GM12878 (cell line): Measurements from ENCODE around the gene COL23A1. TPM values are rescaled to one million over a fixed set of nuclear protein-coding genes. Genes with fewer than 3 reads are reported as not detected.

ENCODE experiments used
- ATAC-seq: fragments of 200-7000 bp; cut with Tn5 transposase; 3 replicates; pipeline ENCODE4 v1.9.1; 2020; ENCODE audit warnings: mild to moderate bottlenecking, moderate library complexity
- BruUV-seq: library from RNA; stranded (reverse); fragments of 400-500 nt; replicated peaks from 2 replicates; lab custom pipeline; 2021; lab: Mats Ljungman, UMichigan
- CTCF ChIA-PET: fragments of 300-600 bp; sonication (Branson Sonifier 250); formaldehyde crosslinking; extraction: SDS; loops from one replicate; lab custom pipeline; 2021; ENCODE audit warnings: inconsistent platforms; lab: Yijun Ruan, JAX
- POLR2A ChIA-PET: fragments of 350-600 bp; formaldehyde crosslinking; extraction: SDS; loops from one replicate; lab custom pipeline; 2021; ENCODE audit warnings: inconsistent platforms; lab: Charles Lee
- RAD21 ChIA-PET: fragments of 300-600 bp; sonication (Branson Sonifier 250); formaldehyde crosslinking; loops from one replicate; lab custom pipeline; 2023; ENCODE audit warnings: antibody characterized with exemption; ENCODE audit not compliant: unreplicated experiment; lab: Charles Lee
- SMC1A ChIA-PET: fragments of 300-600 bp; sonication (Branson Sonifier 250); formaldehyde crosslinking; loops from one replicate; lab custom pipeline; 2023; ENCODE audit not compliant: unreplicated experiment, uncharacterized antibody; lab: Charles Lee
- DNase-seq: peaks from one replicate; pipeline ENCODE4 v3.0.0-alpha.2; 2011; ENCODE audit warnings: low read depth, low spot score
- FAIRE-seq: peaks from 3 replicates; lab custom pipeline; 2011; peaks lifted over from hg19 to GRCh38; lab: Jason Lieb, UNC
- H2AFZ ChIP-seq: 2 replicates; pipeline ENCODE4 v1.6.0; 2011; ENCODE audit warnings: low read depth, low read length, control low read depth; ENCODE audit not compliant: control insufficient read depth
- H3K27ac ChIP-seq: 2 replicates; pipeline ENCODE4 v1.5.1; 2011; ENCODE audit warnings: control low read depth; ENCODE audit not compliant: control insufficient read depth, insufficient read depth
- H3K27me3 ChIP-seq, 2 experiments: replicated peaks in 1 of 2; 2 replicates each; pipeline versions ENCODE4 v1.6.0 to v1.6.1; 2011; ENCODE audit warnings: low read length in 1 of 2; ENCODE audit not compliant: control insufficient read depth in 2 of 2, insufficient read depth in 2 of 2
- H3K36me3 ChIP-seq, 2 experiments: 2 replicates each; pipeline ENCODE4 v1.5.1; 2011; ENCODE audit warnings: low read length in 1 of 2; ENCODE audit not compliant: control insufficient read depth in 2 of 2, insufficient read depth in 2 of 2
- H3K4me1 ChIP-seq: 2 replicates; pipeline ENCODE4 v1.6.1; 2011; ENCODE audit warnings: mild to moderate bottlenecking, low read length, moderate library complexity, mixed read lengths; ENCODE audit not compliant: control insufficient read depth, insufficient read depth
- H3K4me2 ChIP-seq: 2 replicates; pipeline ENCODE4 v1.6.0; 2011; ENCODE audit warnings: control low read depth; ENCODE audit not compliant: control insufficient read depth, insufficient read depth
- H3K4me3 ChIP-seq: fragments of 200-600 bp; sonication (generic); 2 replicates; pipeline ENCODE4 v1.5.1; 2016
- H3K79me2 ChIP-seq: 2 replicates; pipeline ENCODE4 v1.6.0; 2011; ENCODE audit warnings: low read length; ENCODE audit not compliant: control insufficient read depth, insufficient read depth
- H3K9ac ChIP-seq: 2 replicates; pipeline ENCODE4 v1.8.0; 2011; ENCODE audit warnings: low read length, control low read depth, mixed read lengths; ENCODE audit not compliant: control insufficient read depth, insufficient read depth
- H3K9me3 ChIP-seq: replicated peaks from 3 replicates; pipeline ENCODE4 v1.5.1; 2011; ENCODE audit warnings: mild to moderate bottlenecking, low read length; ENCODE audit not compliant: control insufficient read depth, insufficient read depth
- H4K20me1 ChIP-seq: 2 replicates; pipeline ENCODE4 v1.6.0; 2011; ENCODE audit not compliant: control insufficient read depth, insufficient read depth
- ATF7 ChIP-seq: fragments of 450-650 bp; IDR thresholded peaks from 2 replicates; pipeline ENCODE4 v1.6.1; 2016; ENCODE audit warnings: low read depth, mild to moderate bottlenecking
- BCL3 ChIP-seq: IDR thresholded peaks from 2 replicates; pipeline ENCODE4 v1.6.1; 2011; ENCODE audit warnings: borderline replicate concordance, low read depth, mild to moderate bottlenecking, moderate library complexity, low read length; ENCODE audit not compliant: insufficient read depth, poor library complexity, severe bottlenecking
- E2F8 ChIP-seq: fragments of 450-650 bp; IDR thresholded peaks from 2 replicates; pipeline ENCODE4 v1.6.1; 2018; ENCODE audit warnings: mild to moderate bottlenecking, low read depth, moderate library complexity; ENCODE audit not compliant: partially characterized antibody
- LARP7 ChIP-seq: fragments of 450-650 bp; IDR thresholded peaks from 2 replicates; pipeline ENCODE4 v1.6.1; 2017; ENCODE audit warnings: mild to moderate bottlenecking
- MEF2B ChIP-seq: fragments of 450-650 bp; IDR thresholded peaks from 2 replicates; pipeline ENCODE4 v1.6.1; 2018; ENCODE audit warnings: mild to moderate bottlenecking, moderate library complexity; ENCODE audit not compliant: partially characterized antibody, poor library complexity, severe bottlenecking
- POU2F2 ChIP-seq: IDR thresholded peaks from 3 replicates; pipeline ENCODE4 v1.6.1; 2011; ENCODE audit warnings: low read depth, mild to moderate bottlenecking, low read length, borderline replicate concordance
- SREBF2 ChIP-seq: IDR thresholded peaks from 2 replicates; pipeline ENCODE4 v1.6.1; 2012; ENCODE audit warnings: mild to moderate bottlenecking, low read length
- SRF ChIP-seq, 2 experiments: IDR thresholded peaks; 2 replicates each; pipeline ENCODE4 v1.6.1; 2011; ENCODE audit warnings: low read depth in 2 of 2, low read length in 2 of 2, mild to moderate bottlenecking in 1 of 2, moderate library complexity in 1 of 2
- TCF12 ChIP-seq: IDR thresholded peaks from 2 replicates; pipeline ENCODE4 v1.6.1; 2011; ENCODE audit warnings: low read depth, mild to moderate bottlenecking, low read length
- ZBED1 ChIP-seq: IDR thresholded peaks from 2 replicates; pipeline ENCODE4 v1.6.1; 2016; ENCODE audit warnings: borderline replicate concordance
- ZBTB4 ChIP-seq: fragments of 450-650 bp; formaldehyde crosslinking; IDR thresholded peaks from 2 replicates; pipeline ENCODE4 v1.4.0; 2022; ENCODE audit warnings: mild to moderate bottlenecking, moderate library complexity
- WGBS: methylation state at CpG from one replicate; pipeline ENCODE4 v1.1.6; 2016; ENCODE audit warnings: low lambda C conversion rate; ENCODE audit not compliant: insufficient replicate concordance, insufficient coverage; ENCODE audit errors: missing lambda C conversion rate; 5-methylcytosine and 5-hydroxymethylcytosine counted together
- in situ Hi-C: fragments of 300-500 bp; cut with MboI; formaldehyde crosslinking; loops from 9 replicates; pipeline ENCODE4 v1.14.3; 2018; ENCODE audit warnings: mixed read lengths
- intact Hi-C: fragments of 100-400 bp; cut with micrococcal nuclease; formaldehyde crosslinking; loops from one replicate; pipeline ENCODE4 v1.14.2; 2022; ENCODE audit not compliant: unreplicated experiment
- polyA plus RNA-seq, 11 experiments: library from polyadenylated mRNA; depleted of rRNA in 4 of 11; unstranded in 6 of 11; stranded (reverse) in 5 of 11; fragments of >200 nt; fragmentation: Nextera tagmentation in 4 of 11; fragmentation: Illumina TruSeq in 1 of 11; extraction: Ambion mirVana in 4 of 11; extraction: Trizol in 1 of 11; gene quantifications; 1 replicate in 1 of 11; 2 replicates in 10 of 11; pipeline versions ENCODE4 v1.2.1 to v1.2.3, GENCODE V29; 2011 to 2016; ENCODE audit warnings: inconsistent platforms in 2 of 11, missing spikeins in 2 of 11, low read depth in 1 of 11
- total RNA-seq, 4 experiments: library from RNA; depleted of rRNA in 3 of 4; stranded (reverse); fragments of >200 nt in 3 of 4; fragmentation: Illumina TruSeq in 1 of 4; extraction: Trizol in 1 of 4; gene quantifications; 2 replicates each; pipeline versions ENCODE4 v1.2.1 to v1.2.3, GENCODE V29; 2013 to 2021

The COL23A1 gene
- total and polyA plus RNA-seq, 10 of the 15 experiments (the other 5 are each of a cell fraction or from before 2014, with no cell fraction given): 0.03 to 0.83 (median 0.09) TPM; not detected in 5

- H3K4me2 ChIP-seq: no peak overlapping the region
- no peaks in the 10 kb centered on the region for H4K20me1 ChIP-seq
- no peak overlapping the region for H3K9ac ChIP-seq
- RAD21 ChIA-PET: no interaction called here
- no peak for DNase-seq
- intact Hi-C loops (no loop called here), in situ Hi-C loops (no loop called here)
- WGBS: 9% methylated on average over 8 of the region's 8 CpGs
- BruUV-seq: no TSS peak
- no peak for TF ChIP-seq E2F8
- POLR2A ChIA-PET: no interaction called here
- ATAC-seq: no peak
- no peak overlapping the region for H3K4me3 ChIP-seq
- SMC1A ChIA-PET: no interaction called here
- FAIRE-seq: no peak
- H3K4me1 ChIP-seq: no peaks in the 10 kb centered on the region
- H3K27me3 ChIP-seq: no peaks in the 10 kb centered on the region
- no peaks in the 10 kb centered on the region for H3K36me3 ChIP-seq
- CTCF ChIA-PET: interaction anchor here (4.1 kb wide), 1 partner anchor 11 kb away, joined by 20 read pairs; no protein-coding TSS in a partner anchor
- no peak overlapping the region for H2AFZ ChIP-seq
- H3K9me3 ChIP-seq: no peaks in the 10 kb centered on the region
- no peaks in the 10 kb centered on the region for H3K79me2 ChIP-seq
- no peak overlapping the region for H3K27ac ChIP-seq
These were observed 118.5 kb downstream of the COL23A1 start for GRCh38 chr5:178471711-178472110.

- RAD21 ChIA-PET: no interaction called here
- WGBS: 34% methylated on average over 6 of the region's 6 CpGs
- TF ChIP-seq POU2F2: no peak
- no peak for TF ChIP-seq BCL3
- no peak for TF ChIP-seq MEF2B
- no peak for TF ChIP-seq TCF12
- no peak for TF ChIP-seq ZBED1
- TF ChIP-seq LARP7: no peak
- no peak for TF ChIP-seq ATF7
- no peak for TF ChIP-seq SREBF2
- no peak for TF ChIP-seq SRF (IDR thresholded peaks at IDR 0.05; ENCODE audit: low read depth in 2 of 2, low read length in 2 of 2)
- TF ChIP-seq ZBTB4 (CRISPR knock-in tag): no peak
These were observed 119.5 kb downstream of the COL23A1 start for GRCh38 chr5:178470760-178471025.

More at GRCh38 chr5:178470760-178471025, 119.5 kb downstream of the COL23A1 start:
- DNase-seq (no peak), FAIRE-seq (no peak), ATAC-seq (no peak)
- H3K36me3 ChIP-seq: no peaks in the 10 kb centered on the region
- H3K9ac ChIP-seq: no peak overlapping the region
- intact Hi-C loops (no loop called here), in situ Hi-C loops (no loop called here)
- H3K4me3 ChIP-seq: no peak overlapping the region
- no peak overlapping the region for H3K4me2 ChIP-seq
- H2AFZ ChIP-seq: no peak overlapping the region
- no TSS peak for BruUV-seq
- ChIA-PET POLR2A (no interaction called here), SMC1A (no interaction called here), CTCF (interaction anchor here (4.1 kb wide), 1 partner anchor 10 kb away, joined by 20 read pairs; no protein-coding TSS in a partner anchor)
- no peaks in the 10 kb centered on the region for H3K27me3 ChIP-seq
- H3K79me2 ChIP-seq: no peaks in the 10 kb centered on the region
- H3K9me3 ChIP-seq: no peaks in the 10 kb centered on the region
- H3K4me1 ChIP-seq: no peaks in the 10 kb centered on the region
- H3K27ac ChIP-seq: no peak overlapping the region
- H4K20me1 ChIP-seq: no peaks in the 10 kb centered on the region
